Measurements from ENCODE around the gene DPP3.

DPP3 gene

DNA sequence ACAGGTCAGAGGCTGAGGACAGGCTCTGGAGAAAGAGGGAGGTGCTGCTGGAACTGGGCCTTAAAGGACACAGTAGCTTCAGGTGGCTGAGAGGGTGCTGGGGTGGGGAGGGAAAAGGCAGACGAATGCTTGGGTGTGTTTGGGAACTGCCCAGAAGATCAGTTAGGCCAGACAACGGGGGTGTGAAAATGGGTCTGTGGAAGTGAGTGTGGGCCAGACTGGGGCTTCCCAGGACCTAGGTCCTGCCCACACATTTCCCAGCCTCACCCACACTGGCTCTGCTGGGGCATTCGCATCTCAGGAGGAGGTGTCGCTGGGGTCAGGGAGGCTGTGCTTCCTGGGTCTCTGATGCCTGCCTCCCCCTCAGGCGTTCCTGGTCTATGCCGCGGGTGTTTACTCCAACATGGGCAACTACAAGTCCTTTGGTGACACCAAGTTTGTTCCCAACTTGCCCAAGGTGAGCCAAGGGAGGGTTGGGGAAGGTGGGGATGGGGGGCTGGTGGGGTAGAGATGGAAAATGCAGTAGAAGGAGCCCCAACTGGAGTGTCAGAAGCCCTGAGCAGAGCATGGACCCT lies 4.7 kb downstream of the DPP3 start:
- DNase-seq = no peak

DNA sequence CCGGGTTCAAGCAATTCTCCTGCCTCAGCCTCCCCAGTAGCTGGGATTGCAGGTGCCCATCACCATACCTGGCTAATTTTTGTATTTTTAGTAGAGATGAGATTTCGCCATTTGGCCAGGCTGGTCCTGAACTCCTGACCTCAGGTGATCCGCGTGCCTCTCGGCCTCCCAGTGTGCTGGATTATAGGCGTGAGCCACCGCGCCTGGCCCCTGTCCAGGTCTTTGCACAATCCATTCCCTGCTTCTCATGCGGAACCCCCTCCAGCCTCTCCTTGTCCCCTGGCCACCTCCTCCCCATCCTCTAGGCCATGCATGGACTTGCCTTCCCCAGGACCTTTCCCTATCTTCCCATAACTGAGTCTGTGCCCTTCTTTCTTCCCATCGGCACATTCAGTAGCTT lies 8.7 kb downstream of the DPP3 start:
- no peak for DNase-seq

DNA sequence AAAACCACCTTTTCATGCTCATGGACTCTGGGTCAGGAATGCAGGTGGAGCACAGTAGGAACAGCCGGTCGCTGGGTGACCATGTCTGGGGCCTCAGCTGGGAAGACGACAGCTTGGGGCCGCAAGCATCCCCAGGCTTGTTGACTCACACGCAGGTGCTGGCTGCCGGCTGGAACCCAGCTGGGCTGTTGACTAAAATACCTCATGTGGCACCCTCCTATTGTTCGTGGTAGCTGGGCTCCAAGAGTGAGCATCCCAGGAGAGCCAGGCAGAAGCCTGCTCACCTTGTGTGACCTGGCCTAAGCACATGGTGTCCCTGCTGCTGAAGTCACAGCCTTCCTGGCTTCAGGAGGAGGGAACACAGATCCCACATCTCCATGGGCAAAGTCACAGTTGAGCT lies 9.4 kb downstream of the DPP3 start:
- DNase-seq = no peak

DNA sequence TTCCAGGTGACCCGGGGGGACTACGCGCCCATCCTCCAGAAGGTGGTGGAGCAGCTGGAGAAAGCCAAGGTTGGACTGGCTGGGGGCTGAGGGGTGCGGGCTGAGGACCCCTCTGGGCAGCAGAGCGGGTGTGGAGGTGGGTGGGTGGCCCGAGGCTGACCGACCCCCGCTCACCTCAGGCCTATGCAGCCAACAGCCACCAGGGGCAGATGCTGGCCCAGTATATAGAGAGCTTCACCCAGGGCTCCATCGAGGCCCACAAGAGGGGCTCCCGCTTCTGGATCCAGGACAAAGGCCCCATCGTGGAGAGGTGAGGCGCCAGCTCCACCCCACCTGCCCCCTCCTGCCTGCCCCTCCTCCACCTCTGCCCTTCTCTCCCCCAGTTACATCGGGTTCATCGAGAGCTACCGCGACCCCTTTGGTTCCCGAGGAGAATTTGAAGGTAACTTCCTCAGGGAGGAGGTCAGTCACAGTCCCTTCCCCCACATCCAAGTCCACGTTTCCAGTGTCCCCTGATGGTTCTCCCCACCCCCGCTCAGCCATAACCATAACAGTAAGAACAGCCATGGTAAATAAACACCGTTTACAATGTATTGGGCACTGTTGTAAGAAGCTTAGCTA lies 11.2 kb downstream of the DPP3 start:
- no peak for DNase-seq

DNA sequence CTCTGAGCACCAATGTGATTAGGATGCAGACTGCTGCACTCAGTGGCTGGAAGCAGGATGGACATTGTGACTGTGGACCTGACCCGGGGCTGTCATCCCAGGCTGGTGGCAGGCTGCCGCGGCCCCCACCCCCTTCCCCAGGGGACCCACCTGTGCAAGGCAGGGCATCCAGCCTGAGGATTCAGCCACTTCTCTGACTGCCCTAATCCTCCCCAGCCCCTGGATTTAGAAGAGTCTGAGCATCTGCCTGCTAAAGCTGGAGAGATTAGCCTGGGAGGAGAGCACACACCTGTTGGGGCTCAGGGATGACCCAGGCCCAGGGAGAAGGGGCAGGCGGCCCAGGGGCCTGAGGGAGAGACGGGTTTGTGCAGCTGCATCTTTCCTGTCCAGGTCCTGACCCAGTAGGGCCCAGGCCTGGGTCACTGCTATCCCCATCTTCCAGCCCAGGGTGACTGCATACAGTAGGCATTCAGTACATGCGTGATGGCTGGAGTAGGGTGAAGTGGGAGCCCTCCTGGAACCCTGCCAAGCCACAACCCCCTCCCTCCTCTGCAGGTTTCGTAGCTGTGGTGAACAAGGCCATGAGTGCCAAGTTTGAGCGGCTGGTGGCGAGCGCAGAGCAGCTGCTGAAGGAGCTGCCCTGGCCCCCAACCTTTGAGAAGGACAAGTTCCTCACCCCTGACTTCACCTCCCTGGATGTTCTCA lies 12.1 kb downstream of the DPP3 start:
- no peak for DNase-seq

DNA sequence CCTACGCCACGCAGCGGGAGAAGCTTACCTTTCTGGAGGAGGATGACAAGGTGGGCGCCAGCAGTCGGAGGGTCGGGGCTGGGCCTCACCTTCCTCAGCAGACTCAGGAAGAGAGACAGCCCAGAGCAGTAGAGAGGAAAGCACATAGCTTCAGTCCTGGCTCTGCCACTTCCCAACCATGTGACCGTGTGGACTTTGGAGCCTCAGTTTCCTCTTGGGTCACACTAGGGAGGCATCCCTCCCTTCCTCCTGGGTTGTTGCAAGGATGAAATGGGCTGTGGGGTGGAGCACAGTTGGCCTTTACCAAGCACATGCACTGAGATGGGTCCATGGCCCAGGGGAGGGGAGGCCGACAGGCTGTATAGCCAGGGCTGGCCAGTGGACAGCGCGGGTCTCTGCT lies 12.9 kb downstream of the DPP3 start:
- no peak for DNase-seq

DNA sequence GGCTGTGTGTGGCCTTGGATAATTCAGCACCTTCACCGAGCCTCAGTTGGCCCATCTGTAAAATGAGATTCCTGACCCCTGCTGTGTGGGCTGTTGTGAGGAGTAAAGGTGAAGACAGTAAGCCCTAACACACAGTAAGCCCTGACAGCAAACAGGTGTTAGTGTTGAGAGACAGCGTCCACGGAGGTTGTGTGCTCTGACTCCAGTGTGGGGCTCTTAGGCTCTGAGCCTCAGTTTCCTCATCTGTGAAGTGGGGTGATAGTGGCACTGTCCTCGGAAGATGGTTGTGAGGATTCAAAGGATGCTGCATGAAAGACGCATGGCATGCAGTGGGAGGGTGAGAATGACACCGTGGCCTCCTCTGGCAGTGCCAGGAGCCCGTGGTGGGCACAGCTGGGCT lies 14.2 kb downstream of the DPP3 start:
- no peak for DNase-seq

DNA sequence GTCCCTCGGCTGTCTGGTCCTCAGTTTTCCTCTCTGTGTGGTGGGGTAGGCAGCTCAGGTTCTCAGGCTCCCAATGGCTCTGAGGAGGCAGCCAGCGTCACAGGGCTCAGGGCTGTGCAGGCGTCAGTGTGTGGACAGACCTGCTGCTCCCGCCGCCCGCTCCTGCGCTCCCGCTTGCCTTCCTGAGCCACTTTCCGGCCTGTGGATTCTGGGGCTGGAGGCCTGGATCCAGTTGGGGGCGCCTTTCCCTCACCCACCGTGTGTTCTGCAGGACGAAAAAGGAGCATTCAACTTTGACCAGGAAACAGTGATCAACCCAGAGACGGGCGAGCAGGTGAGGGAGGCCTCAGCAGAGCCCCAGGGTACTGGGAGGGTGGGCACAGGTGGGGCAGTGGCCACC lies 14.7 kb downstream of the DPP3 start:
- DNase-seq = no peak

DNA sequence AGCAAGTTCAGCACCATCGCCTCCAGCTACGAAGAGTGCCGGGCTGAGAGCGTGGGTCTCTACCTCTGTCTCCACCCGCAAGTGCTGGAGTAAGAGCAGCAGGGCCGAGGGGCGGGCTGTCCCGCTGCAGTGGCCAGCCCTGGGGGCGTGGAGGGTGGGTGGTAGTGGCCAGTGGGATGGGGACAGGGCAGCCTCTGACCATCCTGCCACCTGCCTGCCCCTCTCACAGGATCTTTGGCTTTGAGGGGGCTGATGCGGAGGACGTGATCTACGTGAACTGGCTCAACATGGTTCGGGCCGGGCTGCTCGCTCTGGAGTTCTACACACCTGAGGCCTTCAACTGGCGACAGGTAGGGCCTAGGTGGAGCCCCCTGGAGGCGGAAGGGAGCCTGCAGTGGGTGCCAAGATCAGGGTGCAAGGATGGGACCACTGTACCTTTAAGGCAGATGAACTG lies 15.2 kb downstream of the DPP3 start:
- DNase-seq = no peak

DNA sequence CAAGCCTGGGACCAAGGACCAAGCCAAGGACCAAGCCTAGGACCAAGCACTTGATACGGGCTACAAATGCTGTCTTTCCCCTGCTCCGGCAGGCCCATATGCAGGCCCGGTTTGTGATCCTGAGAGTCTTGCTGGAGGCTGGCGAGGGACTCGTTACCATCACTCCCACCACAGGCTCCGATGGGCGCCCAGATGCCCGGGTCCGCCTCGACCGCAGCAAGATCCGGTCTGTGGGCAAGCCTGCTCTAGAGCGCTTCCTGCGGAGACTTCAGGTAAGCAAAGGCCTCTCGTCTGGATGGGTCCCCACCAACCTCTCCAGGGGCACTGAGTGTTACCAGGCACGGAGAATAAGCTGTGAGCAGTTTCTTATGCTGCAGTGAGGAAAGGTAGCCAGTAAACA lies 17.0 kb downstream of the DPP3 start:
- DNase-seq = no peak

DNA sequence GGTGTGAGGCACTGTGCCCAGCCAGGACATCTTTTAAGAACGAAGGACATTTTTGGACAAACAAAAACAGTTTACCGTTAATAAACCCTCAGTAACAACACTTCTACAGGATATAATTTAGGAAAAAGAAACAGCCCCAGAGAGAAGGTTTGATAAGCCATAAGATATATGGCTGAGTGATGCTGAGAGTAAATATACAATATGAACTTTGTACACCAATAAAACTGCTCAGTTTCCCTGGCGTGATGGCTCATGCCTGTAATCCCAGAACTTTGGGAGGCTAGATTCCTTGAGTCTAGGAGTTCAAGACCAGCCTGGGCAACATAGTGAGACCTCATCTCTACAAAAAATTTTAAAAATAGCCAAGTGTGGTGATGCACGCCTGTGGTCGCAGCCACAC lies 18.3 kb downstream of the DPP3 start:
- DNase-seq = no peak

DNA sequence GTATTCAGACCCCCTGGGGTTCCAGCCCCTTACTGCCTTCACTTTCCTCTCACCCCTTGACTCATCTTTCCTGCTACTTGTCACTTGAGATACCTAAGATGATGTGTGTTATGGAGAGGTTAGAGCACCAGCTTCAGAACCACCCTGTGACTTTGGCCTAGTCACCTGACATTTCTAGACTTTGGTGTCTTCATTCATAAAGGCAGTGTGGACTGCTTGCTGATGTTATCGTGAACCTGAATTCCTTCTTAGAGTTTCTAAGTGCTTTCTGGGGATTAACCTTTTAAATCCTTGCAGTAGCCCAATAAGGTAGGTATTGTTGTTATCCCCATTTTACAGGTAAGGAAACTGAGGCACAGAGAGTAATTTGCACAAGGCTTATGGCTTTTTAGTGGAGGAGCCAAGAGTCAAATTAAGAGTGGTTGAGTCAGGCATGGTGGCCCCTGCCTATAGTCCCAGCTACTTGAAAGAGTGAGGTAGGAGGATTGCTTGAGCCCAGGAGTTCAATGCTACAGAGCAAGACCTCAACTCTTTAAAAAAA lies 25.1 kb downstream of the DPP3 start:
- no peak for DNase-seq

DNA sequence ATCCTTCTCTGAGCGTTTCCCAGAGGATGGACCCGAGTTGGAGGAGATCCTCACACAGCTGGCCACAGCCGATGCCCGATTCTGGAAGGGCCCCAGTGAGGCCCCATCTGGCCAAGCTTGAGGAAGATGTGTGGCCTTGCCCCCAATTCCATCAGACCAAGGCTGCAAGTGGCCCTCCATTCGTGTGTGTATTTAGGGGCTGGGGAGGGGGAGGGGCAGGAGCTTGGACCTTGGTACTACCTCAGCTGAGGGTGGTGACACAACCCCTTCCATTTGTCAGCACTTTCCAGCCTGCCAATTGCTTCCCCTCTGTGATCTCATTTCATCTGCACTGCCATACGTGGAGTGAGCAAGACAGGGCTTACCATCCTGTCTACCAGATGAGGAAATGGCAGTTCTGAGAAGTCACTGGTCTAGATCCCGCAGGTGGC lies 28.9 kb downstream of the DPP3 start:
- no peak for DNase-seq

DNA sequence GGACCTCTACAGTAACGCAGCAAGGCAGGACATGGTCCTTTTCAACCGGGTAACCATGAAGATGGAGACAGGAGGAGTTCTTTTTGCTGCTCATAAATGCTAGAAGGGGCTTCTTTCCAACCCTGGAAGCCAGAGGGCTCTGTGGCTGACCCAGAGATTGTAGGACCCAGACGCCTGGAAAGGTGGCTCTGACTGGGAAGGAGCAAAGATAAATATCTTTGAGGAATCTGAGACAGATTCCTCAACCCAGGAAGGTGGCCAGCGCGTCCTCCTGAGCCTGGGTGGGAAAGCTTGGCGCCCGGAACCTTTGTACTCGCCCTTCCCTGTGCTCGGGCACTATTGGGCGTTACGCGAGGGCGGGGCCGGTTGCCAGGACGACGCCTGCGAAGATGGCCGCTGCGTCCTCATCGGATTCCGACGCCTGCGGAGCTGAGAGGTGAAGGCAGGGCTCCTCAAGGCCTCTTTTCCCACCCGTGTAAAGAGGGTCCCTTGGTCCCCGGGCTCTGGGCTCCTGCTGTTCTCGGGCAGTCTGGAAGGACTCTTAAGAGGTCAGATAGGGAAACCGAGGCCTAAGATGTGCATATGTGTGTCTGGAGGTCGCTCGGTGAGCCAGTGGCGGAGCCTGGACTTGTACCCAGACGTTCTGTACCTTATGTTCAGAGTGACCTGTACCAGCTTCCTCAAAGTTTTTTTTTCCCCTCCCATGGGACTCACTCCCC lies 30.2 kb downstream of the DPP3 start, which contains the start of gene BBS1:
TSS of gene BBS1 (plus strand) at position 365 of the 719 bp plus-strand sequence. CDS start at position 390, 25 bp downstream.
- DNase-seq = peak; percentile 44

DNA sequence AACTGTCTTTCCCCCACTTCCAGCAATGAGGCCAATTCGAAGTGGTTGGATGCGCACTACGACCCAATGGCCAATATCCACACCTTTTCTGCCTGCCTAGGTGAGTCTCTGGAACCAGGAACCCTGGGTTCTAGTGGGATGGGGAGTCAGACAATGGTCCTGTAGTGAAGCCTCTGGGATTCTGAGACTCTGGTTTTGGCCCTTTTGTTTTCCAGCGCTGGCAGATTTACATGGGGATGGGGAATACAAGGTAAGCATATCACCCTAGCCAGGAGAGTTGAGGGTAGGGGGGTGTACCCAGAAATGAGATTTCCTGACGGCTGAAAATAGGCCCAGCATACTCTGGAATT lies 30.7 kb downstream of the DPP3 start:
- no peak for DNase-seq

DNA sequence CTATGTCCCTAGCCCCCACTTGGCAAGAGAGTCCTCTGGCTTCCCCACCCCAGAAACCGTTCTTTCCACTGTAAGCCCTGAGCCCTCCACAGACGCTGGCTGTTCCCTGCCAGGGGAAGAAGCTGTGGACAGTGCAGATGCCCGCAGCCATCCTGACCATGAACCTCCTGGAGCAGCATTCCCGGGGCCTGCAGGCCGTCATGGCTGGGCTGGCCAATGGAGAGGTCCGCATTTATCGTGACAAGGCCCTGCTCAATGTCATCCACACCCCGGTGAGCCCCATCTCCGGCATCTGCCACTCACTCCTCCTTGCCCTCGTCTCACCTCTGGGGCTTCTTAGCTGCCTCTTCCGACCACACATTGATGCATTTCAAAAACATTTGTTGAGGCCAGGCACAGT lies 43.4 kb downstream of the DPP3 start:
- DNase-seq = no peak

DNA sequence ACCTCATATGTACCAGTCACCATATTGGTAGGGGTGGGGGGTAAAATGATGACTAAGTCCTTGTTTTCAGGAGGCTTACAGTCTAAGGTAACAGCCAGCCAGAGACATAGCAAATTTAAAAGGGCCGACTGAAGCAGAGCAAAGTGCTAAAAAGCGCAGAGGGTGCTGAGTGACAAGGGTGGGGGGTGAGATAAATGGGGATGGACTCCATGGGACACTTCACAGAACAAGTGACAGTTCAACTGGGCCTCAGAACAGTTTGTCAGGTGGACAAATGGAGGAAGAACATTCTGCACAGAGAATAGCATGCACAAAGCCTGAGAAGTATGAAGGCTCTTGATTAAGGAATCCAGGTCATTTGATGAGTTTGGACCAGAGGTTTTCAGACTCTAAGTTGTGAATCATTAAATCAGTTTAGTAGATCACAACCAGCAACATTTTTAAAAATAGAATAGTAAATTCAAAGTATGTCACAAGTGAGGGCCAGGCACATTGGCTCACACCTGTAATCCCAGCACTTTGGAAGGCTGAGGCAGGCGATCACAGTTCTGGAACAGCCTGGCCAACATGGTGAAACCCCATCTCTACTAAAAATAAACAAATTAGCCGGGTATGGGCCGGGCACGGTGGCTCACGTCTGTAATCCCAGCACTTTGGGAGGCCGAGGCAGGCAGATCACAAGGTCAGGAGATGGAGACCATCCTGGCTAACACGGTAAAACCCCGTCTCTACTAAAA lies 44.2 kb downstream of the DPP3 start:
- no peak for DNase-seq

DNA sequence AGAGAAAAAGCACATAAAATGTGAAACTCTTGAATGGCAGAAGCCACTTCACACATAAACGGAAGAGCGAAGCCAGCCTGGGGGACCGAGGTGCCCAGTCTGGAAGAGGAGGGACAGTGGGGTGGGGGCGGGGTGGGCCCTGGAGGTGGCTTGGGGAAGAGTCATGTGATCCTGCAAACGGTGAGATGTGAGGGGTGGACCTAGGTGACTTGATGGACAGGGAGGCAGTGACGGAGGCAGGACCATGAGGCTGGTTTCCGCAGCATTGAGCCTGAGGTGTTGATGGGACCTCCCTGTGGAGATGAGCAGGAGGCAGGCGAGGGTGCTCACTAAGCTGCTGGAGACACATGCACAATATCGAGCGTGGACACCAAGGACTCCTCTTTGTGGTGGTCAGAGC lies 48.8 kb downstream of the DPP3 start:
- no peak for DNase-seq

DNA sequence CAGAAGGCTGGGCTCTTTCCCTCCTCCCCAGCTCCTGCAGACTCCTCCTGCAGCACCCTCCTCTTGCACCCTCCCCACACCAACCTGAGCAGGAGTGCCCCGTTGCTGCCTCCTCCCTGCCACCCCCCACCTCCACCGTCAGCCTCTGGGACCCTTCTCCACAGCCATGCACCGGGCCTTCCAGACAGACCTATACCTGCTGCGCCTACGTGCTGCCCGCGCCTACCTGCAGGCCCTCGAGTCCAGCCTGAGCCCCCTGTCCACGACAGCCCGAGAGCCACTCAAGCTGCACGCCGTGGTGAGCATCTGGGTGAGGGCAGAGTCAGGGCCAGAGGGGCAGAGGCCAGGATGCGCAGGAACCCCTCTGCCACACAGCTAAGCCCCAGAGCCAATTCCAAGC lies 49.4 kb downstream of the DPP3 start:
- DNase-seq = no peak

DNA sequence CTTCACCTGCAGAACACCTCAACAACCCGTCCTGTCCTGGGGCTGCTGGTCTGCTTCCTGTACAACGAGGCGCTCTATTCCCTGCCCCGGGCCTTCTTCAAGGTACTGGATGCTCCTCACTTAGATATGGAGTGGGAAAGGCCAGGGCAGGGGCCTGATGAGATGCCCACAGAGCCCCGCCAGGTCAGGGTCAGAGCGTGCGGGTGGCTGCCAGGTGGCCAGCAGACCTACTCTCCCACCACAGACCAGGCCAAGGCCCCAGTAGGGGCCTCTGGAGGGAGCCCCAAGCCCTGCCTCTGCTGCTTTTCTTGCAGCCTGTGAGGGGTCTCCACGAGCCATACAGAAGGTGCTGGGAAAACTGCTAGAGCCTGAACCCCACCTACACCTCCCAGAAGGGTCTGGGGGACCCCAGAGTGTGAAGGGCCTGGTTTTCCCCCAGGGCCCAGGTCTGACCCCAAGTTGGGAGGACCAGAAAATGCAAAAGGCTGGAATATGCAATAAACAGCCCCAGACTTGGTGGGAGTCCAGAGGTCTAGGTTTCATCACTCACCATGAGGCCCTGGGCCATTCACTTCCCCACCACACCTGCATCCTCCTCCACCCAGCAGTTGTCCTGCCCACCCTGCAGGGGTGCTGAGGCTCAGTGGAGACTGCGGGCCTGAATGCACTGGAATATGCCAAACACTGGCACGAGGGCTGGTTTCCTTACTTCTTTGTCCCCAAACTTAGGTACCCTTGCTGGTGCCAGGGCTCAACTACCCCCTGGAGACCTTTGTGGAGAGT lies 50.9 kb downstream of the DPP3 start:
- DNase-seq = no peak

DNA sequence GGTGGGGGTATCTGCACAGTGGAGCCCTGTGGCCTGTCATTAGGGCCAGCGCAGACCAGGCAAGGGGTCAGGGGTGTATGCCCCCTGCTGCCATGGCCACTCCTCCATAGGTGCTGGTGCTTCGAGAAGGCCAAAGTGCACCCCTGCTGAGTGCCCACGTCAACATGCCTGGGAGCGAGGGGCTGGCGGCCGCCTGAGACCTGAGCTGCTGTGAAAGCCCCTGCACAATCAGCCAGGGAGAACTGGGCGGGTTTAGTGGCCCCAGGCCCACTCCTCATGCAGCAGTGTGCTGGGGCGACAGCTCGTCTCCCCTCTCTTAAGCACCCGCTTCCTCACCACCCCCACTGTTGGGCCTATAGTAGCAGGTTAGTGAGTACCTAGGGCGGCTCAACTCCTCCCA lies 51.6 kb downstream of the DPP3 start:
- no peak for DNase-seq

DNA sequence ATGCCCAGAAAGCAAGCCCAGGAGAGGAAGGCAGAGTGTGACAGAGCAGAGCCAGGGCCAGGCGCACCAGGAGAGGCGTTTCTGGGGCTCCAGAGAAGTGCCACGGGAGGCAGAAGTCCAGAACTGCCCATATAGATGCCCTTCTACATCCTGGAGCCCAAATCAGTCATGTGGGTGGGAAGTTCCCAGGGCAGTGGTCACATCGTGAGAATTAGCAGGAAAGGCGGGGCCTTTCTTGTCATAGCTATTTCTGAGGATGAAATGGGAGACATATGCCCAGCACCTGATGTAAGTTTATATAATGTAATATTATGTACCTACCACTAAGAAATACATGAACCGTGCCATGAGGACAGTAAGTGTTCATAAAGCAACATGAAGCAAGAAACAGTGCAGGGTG lies 52.5 kb downstream of the DPP3 start:
- DNase-seq = no peak

All from NCI-H446 treated with DMSO at 0.1 percent for 48 hours (cell line).